GM12892 (cell line): ENCODE results near the gene GPSM1.
"Not testable (repeated sequence)": the region's sequence is repeated elsewhere in the genome, so short reads cannot be mapped to it uniquely, and the experiment has no call there.

ENCODE experiments used
- DNase-seq: peaks from one replicate; pipeline ENCODE4 v3.0.0; 2011; ENCODE audit not compliant: insufficient read length
- FAIRE-seq: peaks from 2 replicates; lab custom pipeline; 2011; peaks lifted over from hg19 to GRCh38; lab: Jason Lieb, UNC
- POLR2A ChIP-seq: IDR thresholded peaks from 2 replicates; pipeline ENCODE4 v1.6.1; 2011; ENCODE audit warnings: low read depth, low read length, control low read depth
- POLR2AphosphoS5 ChIP-seq: IDR thresholded peaks from 2 replicates; pipeline ENCODE4 v1.6.1; 2011; ENCODE audit warnings: low read depth, low read length, control low read depth
- TAF1 ChIP-seq: IDR thresholded peaks from 2 replicates; pipeline ENCODE4 v1.6.1; 2011; ENCODE audit warnings: low read depth, mild to moderate bottlenecking, control low read depth, low read length, borderline replicate concordance

The GPSM1 gene

DNA sequence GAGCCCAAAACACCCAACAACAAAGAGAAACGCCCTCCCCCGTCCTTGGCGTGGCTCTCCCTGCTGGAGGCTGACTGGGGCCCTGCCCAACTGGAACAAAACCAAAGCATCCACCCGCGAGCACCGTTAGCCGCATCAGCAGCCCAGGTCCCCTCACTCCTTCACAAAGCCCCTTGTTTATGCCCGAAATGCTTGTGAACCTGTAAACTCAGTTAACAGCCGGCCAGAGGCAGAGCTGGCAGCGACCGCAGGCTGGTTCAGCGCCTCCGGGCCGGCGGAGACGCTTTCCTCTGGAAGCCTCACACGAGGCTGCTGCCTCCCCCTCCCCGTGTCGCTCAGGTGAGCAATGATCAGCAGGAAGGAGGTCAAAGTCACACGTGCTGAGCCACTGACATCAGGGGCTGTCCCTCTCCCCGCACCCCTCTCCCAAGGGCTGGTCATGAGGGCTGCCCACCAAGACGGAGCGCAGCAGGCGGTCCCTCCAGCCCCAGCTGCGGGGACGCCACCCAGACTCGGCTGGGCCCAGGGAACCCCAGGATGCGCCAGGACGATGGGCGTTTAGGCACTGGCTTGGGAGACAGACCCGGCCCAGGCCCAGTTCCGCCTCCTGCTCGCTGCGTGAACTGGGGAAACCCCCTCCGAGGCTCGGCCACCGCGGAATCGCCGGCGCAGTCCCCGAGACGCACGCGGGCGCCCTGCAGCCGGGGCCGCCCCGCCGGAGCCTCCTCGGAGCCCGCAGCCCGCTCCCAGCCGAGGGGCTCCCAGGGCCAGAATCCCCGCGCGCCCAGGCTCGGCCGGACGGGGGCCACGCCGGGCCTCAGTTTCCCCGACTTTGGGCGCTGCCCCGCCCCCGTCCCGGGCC, 72.1 kb downstream of the GPSM1 start:
- TF ChIP-seq TAF1: no peak
- TF ChIP-seq POLR2AphosphoS5: no peak
- no peak for TF ChIP-seq POLR2A
- peak; percentile 48 for DNase-seq
- peak; percentile 46 for FAIRE-seq

DNA sequence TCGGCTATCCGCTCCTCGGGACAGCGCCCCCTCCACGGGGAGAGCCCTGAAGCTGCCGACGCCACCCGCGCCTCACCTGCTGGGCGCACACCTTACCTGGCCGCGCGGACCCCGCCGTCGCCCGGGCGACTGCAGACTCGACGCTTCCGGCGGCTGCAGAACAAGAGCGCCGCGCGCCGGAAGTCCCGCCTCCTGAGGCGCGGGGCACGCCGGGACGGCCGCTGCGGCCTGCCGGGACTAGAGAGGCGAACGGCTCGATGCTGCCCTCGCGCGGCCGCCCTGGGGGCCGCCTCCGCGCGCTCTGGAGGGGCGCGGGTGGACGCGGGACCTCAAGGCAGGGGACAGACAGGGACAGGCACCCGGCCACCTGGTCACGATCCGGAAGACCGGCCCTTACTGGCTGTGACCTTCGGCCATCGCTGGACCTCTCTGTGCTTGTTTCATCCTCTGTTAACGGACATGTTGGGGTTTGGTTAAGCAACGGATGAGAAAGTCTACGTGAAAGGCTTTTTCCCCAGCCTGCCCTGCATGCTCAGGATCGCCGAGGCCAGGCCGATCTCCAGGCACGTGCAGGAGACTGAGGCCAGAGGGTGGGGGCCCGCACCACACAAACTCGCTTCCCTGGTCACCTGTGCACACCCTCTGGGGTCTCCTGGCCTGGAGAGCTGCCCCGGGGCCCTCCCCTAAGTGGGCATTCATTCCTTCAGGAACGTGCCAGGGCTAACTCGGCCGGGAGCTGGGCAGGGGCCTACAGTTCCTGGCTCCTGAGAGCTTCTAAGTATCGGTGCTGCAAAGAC, 72.9 kb downstream of the GPSM1 start, which contains the start of gene SNAPC4:
Gene SNAPC4 (minus strand): TSS at position 133 of the 797 bp plus-strand sequence. CDS start 1,742 bp downstream, outside the sequence.
- peak; percentile 91 for TF ChIP-seq TAF1
- TF ChIP-seq POLR2AphosphoS5: peak; percentile 66
- peak; percentile 89; the same call in 1 of the 2 replicates for TF ChIP-seq POLR2A

DNA sequence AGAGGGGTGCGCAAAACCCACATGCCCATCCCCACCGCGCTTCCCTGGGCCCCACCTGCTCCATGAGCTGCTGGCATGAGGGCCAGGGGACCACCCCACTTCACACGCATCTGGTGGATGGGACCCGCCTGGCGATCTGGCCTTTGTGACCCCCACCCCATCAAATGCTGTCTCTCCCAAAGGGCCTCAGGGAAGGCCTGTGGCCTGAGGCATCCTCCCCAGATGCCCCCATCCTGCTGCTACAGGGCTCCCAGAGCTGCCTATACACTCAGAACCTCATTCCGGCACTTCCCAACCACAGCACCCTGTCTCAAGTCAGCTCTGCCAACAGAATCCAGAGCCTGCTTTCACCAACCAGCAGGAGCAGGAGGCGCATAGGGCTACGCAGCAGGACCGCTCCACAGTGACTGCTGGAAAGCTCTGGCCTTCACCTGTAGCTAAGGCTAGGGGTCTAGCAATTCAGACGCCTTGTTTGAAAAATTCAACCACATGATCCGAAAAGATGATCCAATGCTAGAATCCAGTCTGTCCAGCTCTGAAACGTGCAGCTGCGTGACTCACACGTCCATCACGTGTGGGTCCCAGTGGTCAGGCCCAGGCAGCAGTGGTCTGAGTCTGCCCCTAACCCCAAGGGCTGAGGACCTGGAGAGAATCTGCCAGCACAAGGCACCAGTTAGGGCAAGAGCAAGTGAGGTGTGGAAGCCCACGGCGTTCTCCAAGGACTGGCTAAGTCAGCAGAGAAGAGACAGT, 74.0 kb downstream of the GPSM1 start:
- TF ChIP-seq POLR2AphosphoS5 (peak; percentile 61), POLR2A (no peak; the same call in 1 of the 2 replicates)
- DNase-seq: no peak
- FAIRE-seq: no peak

More for the DNA sequence above, 72.9 kb downstream of the GPSM1 start, which contains the start of gene SNAPC4:
- peak; percentile 97 for FAIRE-seq
- peak; percentile 98 for DNase-seq

DNA sequence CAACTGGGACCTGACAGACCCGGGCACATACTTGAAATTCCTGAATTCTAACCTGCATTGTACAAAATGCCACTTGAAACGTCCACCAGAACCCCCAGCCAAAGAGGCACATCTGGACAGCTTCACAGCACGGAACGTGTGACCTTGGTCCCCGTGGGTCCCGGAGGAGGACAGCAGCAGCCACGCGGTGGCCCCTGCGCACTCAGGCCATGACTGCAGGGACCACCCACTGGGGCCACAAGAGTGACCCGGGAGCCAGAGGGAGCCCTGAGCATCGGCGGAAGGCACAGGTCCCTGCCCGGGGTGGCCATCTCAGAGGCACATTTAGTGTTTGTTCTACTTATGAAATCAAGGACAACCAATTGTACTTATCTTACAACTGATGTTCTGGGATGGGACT, 74.7 kb downstream of the GPSM1 start:
- FAIRE-seq (no peak), DNase-seq (no peak)
- TF ChIP-seq POLR2A (no peak), POLR2AphosphoS5 (no peak)

DNA sequence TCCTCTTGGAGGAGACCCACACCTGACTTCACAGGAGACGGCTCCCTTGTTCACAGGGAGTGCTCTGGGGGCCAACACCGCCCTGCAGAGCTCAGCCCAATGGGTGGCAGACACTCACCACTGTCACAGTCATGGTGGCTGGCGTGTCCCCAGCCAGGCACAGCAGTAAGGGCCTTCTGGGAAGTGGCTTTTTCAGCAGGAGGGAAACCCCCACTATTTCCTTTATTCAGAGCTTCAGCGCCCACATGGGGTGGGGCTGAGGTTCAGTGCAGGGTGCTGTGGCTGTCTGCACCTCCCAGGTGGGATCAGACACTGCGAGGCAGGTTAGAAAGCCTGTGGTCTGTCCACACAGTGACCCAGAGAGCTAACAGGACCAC, 76.2 kb downstream of the GPSM1 start:
- peak; percentile 83 for FAIRE-seq
- peak; percentile 72 for DNase-seq
- TF ChIP-seq TAF1 (no peak), POLR2AphosphoS5 (peak; percentile 74; the same call in 1 of the 2 replicates), POLR2A (peak; percentile 70)

DNA sequence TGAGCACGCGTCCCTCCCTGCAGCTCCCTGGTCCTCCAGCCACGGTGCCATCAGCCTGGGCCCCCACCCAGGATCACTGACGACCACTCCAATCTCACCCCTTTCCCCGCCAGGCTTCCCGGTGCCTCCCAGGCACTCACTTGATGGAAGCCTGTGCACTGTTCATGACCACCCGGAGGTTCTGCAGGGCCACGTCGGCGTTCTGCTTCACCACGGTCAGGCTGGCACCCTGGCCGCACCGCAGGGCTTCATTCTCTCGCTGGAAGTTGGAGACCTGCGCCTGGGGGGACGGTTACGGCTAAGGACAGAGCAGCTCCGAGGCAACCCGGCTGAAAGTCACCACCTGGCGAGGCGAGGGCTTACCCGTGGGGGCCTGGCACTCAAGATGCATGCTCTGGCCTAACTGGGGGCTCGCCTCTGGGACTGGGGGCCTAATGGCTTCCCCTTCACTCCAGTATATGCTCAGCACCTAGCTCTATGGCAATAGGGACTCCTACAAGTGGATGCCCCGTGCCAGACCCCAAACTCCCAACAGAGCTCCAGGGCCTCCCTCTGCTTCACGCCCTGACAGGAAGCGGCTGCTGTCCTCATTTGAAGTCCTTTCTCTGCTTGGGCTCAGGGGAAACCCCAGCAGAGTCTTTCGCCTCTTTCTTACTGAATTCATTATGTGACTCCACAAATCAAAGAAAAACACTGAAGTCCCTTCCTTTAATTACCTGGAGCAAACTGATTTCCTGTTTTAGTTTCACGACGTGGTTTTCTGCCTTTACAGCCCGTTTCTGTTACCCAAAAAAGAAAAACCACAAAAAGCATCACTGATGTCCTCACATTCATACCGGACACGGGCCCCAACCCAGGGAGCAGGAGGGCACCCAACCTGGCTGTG, 76.8 kb downstream of the GPSM1 start:
- TF ChIP-seq POLR2A: no peak
- TF ChIP-seq POLR2AphosphoS5: no peak
- no peak for TF ChIP-seq TAF1
- FAIRE-seq (peak; percentile 24), DNase-seq (peak; percentile 58)

DNA sequence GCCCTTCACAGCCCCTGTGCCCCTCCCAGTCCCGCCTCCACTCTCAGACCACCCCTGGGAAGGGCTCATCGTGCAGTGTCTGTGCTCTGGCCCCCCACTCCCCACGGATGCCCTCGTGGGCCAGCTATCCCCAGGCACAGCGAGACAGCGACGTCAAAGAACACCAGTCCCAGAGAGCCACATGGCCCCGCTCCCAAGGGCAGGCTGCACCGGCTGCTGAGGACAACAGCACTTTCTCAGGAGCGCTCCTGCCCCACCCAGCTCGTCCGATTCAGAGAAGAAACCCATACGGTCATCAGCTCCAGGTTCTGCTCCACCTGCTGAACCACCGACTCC, 77.4 kb downstream of the GPSM1 start:
- FAIRE-seq: peak; percentile 40
- TF ChIP-seq TAF1 (no peak), POLR2A (no peak), POLR2AphosphoS5 (no peak)
- no peak for DNase-seq

DNA sequence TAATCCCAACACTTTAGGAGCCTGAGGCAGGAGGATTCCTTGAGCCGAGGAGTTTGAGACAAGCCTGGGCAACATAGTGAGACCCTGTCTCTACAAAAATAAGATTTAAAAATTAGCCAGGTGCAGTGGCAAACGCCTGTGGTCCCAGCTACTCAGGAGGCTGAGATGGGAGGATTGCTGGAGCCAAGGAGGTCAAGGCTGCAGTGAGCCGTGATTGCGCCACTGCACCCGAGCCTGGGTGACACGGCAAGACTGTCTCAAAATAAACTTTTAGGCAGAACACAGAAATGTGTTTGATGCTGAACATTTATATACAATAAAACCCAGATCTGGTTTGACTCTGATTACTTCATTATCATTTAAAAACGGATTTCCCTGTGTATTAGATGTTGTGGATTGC, 78.1 kb downstream of the GPSM1 start:
- TF ChIP-seq TAF1 (no peak), POLR2A (no peak), POLR2AphosphoS5 (no peak)
- FAIRE-seq (no peak), DNase-seq (no peak)

DNA sequence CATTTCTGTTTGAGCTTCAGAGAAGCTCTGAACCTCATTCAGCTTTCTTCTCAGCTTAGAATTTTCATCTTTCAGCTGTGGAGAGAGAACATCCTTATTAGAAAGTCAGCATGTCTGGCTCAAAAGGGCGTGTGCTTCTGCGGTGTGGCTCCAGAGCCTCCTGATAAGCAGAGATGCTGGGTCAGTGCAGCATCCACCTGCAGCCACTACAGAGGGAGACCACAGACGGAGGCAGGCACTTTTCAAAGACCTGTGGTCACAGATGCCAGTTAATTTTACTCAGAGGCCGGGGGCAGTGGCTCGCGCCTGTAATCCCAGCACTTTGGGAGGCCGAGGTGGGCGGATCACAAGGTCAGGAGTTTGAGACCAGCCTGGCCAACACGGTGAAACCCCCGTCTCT, 78.6 kb downstream of the GPSM1 start:
- FAIRE-seq: not testable (repeated sequence)

DNA sequence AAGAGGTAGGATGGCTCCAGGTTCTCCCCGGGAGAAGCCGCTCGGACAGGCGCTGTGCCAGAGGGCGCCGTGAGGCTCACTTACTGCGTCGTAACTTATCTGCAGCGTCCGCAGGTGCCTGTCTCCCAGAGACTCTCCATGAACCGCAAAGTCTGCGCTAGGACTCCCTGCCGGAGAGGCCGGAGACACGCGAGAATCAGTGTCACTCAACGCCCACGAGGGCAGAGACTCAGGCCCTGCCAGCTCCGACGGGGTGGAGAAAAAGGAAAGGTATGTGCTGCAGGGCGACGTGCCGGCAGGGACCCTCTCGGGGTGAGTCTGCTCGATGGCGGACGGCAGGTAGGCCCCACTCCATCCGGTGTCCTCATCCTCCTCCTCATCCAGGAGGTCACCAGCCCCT, 79.7 kb downstream of the GPSM1 start:
- FAIRE-seq: not testable (repeated sequence)
- 0 out of 2 replicates have a peak, but pooled peaks have one; percentile 30 for TF ChIP-seq POLR2A

More for the DNA sequence above, 78.6 kb downstream of the GPSM1 start:
- DNase-seq: not testable (repeated sequence)

DNA sequence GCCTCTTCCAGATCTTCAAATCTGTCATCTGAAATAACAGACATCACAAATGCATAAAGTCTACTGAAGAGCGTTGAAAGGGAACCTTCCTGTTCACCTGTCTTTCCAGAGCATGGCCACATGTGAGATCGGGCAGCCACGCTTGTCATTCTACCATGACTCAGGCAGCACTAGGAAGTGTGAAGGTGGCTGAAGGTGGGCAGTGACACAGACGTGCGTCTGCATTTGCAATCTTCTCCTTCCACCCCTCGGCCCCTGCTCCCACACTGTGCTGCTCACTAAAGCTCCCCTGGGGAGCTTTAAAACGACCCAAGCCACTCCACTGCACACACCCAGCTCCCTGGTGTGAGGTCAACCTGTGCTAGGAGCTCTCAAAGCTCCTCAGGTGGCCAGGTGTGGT, 80.6 kb downstream of the GPSM1 start:
- TF ChIP-seq POLR2AphosphoS5: no peak
- TF ChIP-seq TAF1: no peak
- no peak for TF ChIP-seq POLR2A
- FAIRE-seq: no peak
- no peak for DNase-seq

More for the DNA sequence above, 79.7 kb downstream of the GPSM1 start:
- DNase-seq: not testable (repeated sequence)
